Measurements from ENCODE around the gene ZBTB7C.

The ZBTB7C gene

DNA sequence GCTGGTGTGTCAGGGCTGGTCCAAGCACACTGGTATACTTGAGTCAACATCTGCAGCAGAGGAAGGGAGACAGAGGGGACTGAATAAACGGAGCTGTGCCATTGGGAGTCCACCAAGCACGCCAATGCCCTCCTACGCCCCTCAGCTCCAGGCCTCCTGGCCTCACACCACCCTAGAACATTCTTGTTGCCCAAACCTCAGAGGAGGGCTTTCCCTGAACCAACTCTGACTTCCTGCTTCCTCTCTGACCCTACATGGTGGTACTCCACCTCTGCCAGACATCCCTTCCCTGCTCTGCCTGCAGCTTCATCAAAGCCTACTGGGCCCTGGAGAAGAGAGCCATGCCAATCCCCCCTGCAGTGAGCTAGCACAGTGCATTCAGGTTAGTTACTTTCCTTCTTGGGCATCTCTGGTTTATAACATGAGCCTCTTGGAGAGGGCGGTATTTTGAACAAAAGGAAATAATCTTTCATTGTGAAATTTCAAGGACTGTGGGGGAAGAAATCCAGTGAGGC lies 54.4 kb downstream of the ZBTB7C start:
- no peak for DNase-seq (ENCODE audit: low spot score)

DNA sequence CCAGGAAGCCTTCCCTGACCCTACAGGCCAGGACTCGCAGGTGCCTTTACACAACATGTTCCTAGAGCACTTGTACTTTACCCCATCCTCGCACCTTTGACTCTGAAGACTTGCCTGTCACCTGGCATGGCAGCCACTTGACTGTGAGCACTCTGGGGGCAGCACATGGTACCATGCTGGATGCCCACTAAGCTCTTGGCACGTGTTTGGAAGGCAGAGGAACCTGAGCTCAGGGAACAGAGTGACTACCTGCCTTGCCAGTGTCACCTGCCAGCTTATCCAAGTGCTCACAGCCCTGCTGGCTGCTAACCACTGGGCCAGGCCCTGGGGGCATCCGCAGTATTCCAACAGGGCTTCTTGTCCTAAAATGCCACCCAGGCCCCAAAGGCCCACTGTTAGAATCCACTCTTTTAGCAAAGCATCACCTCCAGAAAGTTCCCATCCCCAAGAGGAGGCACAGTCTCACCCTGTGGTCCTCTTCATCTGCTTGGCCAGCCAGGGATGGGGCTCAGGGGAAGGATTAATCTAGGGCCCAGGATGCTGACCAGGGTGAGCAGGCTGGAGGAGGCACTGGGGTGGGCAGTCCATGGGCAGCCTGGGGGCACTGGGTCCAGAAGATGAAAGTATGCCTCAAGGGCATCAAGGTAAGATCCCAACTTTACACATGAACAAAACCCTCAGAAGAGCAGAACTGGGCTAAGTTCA lies 57.0 kb downstream of the ZBTB7C start:
- no peak for DNase-seq (ENCODE audit: low spot score)

- no peak for DNase-seq (ENCODE audit: low spot score)
Measured at GRCh38 chr18:48351216-48352050, 57.8 kb downstream of the ZBTB7C start.

DNA sequence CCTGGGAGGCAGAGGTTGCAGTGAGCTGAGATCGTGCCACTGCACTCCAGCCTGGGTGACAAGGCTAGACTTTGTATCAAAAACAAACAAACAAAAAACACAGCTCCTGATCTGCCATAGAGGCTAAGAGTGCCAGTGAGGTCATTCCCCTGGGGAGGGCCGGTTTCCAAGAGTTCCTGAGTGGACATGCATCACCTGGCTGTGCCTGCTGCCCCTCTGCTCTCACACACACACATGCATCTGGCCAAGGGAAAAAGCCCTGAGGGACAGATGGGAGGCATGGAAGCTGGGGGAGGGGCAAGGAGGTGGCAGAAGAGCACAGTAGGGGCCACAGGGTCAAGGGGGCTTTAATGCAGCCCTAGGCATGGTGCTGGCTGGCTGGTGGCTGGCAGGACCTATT lies 60.4 kb downstream of the ZBTB7C start:
- no peak for DNase-seq (ENCODE audit: low spot score)

DNA sequence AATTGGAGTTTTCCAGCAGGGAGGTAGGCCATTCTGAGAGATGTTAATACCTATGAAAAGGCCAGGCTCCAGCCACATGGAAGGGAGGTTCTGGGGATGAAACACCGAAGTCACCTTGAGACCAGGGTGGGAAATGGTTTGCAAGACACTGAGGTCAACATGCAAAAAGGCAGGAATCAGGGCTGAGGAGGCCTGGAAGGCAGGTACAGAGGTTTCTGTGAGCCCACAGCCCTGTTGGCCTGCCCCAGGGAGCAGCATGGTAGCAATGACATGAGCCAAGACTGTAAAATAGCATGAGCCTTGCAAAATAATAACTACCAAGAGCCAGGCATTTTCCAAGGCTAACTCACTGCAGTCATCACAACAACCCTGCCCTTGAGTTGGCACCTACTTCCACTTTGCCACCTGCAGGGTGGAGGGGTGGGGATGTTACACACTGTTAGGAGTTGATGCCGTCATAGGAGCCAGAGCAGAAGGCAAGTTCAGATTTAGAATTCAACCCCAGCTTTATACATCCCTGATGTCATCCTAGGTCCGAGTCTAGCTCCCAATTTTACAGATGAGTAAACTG lies 61.3 kb downstream of the ZBTB7C start:
- no peak for DNase-seq (ENCODE audit: low spot score)

DNA sequence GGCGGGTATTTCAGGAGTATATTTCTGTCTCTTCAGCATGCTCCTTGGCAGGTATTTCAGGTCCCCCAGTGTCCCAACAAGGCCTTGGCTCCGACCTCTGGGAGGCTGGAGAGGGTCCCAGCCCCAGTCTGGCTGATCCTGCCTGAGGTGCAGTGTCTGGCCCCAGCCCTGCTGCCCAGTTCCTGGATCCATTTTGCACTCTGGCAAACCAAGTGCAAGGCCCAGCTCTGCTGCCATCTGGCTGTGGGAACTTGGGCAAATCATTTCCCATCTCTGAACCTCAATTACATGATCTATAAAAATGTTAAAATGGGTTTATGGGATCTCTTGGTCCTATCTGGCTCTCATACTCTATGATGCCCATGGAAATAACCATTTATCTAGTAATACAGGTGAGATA lies 63.6 kb downstream of the ZBTB7C start:
- no peak for DNase-seq (ENCODE audit: low spot score)

GRCh38 chr18:48342581-48342980 lies 66.6 kb downstream of the ZBTB7C start:
- no peak for DNase-seq (ENCODE audit: low spot score)

DNA sequence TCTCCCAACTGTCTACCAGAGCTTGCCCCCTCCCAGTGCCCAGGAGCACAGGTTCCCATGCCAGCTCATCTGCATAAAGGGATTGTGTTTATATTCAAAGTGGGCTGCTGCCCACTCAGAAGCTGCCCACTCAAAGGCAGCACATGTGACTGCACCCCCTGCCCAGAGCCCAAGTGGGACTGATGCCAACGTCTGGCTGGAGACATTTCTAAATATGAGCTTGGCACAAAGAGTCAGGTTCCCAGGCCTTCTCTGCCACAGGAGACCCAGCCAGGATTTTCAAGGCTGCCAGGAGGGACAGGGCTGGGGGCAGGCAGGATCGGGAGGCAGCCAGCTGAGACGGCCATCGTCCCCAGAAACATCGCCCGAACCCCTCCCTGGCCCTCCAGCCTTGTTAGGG lies 67.1 kb downstream of the ZBTB7C start:
- DNase-seq (ENCODE audit: low spot score): no peak

- DNase-seq (ENCODE audit: low spot score): no peak
Measured at GRCh38 chr18:48340560-48340959, 68.6 kb downstream of the ZBTB7C start.

GRCh38 chr18:48339692-48340091 lies 69.5 kb downstream of the ZBTB7C start:
- DNase-seq (ENCODE audit: low spot score): no peak

- no peak for DNase-seq (ENCODE audit: low spot score)
Measured at GRCh38 chr18:48338915-48339314, 70.3 kb downstream of the ZBTB7C start.

- DNase-seq (ENCODE audit: low spot score): no peak
Measured at GRCh38 chr18:48337053-48337452, 72.1 kb downstream of the ZBTB7C start.

GRCh38 chr18:48336332-48336731 lies 72.9 kb downstream of the ZBTB7C start:
- DNase-seq (ENCODE audit: low spot score): no peak

DNA sequence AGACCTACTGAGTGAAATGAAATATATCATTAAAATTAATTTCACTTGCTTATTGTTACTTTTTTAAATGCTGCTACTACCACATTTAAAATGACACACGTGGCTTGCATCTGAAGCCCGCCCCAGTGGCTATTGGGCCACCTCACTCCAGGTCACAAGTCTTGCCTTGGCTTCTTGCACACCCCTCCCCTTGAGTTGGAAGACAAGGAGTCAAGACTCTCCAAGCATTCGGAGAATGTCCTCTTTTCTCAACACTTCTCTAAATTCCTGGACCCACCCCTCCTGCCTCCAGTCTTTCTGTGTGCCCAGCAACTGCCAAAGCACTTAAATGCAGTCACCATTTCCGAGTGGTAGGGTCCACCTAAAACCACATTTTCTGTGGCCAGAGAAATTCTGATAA lies 73.4 kb downstream of the ZBTB7C start:
- DNase-seq (ENCODE audit: low spot score): no peak

DNA sequence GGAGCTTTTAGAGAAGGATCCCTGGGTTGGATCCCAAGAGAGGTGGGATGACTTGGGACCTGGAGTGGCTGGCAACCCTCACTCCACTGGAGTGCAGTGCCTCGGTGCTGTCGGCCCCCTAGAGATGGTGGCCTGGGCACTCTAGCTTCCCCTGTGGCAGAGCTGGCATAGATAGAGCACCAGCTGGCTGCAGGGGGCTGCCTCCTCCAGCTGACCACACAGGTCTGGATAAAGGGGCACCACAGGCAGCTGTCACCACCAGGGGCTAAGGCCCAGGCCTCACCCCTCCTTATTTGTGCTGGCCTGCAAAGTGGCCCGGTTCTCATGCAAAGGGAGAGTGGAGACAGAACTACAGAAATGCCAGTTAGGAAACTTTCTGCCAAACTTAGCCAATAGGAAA lies 74.3 kb downstream of the ZBTB7C start:
- no peak for DNase-seq (ENCODE audit: low spot score)

DNA sequence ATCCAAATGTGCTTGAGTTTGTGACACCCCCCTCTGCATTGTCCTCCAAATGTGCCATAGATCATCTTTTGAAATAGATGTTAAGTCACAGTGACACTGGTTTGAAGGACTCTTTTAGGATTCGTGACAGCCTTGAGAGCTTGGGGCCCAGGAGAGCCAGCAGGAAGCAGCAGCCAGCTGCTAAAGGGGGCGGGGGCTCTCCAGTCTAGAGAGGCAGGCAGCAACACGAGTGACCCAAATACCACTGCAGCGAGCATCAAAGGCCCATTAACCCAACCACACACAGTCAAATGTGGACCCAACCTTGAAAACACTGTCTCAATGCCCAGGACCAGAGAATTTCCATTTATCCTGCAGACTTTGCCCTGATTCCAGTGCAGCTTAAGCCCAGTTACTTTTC lies 75.6 kb downstream of the ZBTB7C start:
- peak; percentile 38 for DNase-seq (ENCODE audit: low spot score)

GRCh38 chr18:48330016-48330991 lies 78.9 kb downstream of the ZBTB7C start:
- peak; percentile 86 for DNase-seq (ENCODE audit: low spot score)

- DNase-seq (ENCODE audit: low spot score): peak; percentile 27
Measured at GRCh38 chr18:48328473-48329210, 80.5 kb downstream of the ZBTB7C start.

DNA sequence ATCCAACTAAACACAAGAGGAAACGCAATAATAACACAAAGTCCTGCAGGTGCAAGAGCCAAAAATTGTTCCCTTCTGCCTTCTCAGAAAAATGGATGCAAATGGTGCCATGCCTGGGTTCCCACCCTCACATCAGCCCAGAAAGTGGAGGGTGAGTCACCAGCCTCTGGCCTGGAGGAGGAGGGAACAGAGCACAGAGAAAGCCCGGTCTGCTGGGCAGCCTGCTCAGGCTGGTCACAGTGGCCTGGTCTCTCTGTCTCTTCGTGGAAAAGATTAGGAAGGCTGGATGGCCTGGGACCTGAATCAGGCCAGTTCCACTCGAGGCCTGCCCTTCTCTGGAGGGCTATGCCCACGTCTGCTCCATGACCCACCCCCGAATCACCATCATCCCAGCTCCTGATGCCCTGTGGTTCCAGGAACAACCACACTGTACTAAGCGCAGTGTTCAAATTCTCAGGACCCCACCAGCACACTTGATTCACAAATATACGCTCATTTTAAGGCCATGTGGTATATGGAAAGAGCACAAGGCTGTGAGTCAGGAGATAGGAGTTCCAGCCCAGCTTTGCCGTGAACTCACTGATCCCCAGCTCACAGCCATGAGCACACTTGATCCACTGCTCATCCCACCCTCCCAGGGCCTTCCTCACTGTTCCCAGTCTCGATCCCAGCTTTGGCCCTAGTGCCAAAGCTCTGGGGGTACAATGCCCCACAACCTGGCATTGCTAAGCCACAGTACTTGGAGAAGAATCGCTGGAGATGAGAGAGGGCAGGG lies 82.1 kb downstream of the ZBTB7C start:
- DNase-seq (ENCODE audit: low spot score): peak; percentile 20

- no peak for DNase-seq (ENCODE audit: low spot score)
Measured at GRCh38 chr18:48325115-48325665, 84.0 kb downstream of the ZBTB7C start.
